Stimulated activated naive CD4-positive, alpha-beta T cell (primary cell): ENCODE measurements around the gene PADI2.
A peak's percentile ranks its signal among the peaks of the same experiment; 100 is the strongest.
"Not testable (repeated sequence)": the region's sequence is repeated elsewhere in the genome, so short reads cannot be mapped to it uniquely, and the experiment has no call there.

ENCODE experiments used
- DNase-seq, 6 experiments: peaks; one replicate each; lab custom pipeline; 2025; lab: John Stamatoyannopoulos, UW

PADI2 gene

GRCh38 chr1:17081439-17081838 is 37.8 kb downstream of the PADI2 start:
- DNase-seq: no peak

GRCh38 chr1:17080880-17081279 is 38.4 kb downstream of the PADI2 start:
- DNase-seq: no peak

GRCh38 chr1:17080085-17080759 is 39.0 kb downstream of the PADI2 start:
- DNase-seq: no peak

- DNase-seq: no peak
These were observed 40.0 kb downstream of the PADI2 start for GRCh38 chr1:17078991-17079868.

- no peak for DNase-seq
These were observed 43.6 kb downstream of the PADI2 start for GRCh38 chr1:17075470-17076255.

GRCh38 chr1:17071794-17072193 is 47.5 kb downstream of the PADI2 start:
- no peak for DNase-seq

- DNase-seq: no peak
These were observed 49.1 kb downstream of the PADI2 start for GRCh38 chr1:17070163-17070525.

GRCh38 chr1:17069452-17070162 is 49.6 kb downstream of the PADI2 start:
- DNase-seq: no peak

- DNase-seq: no peak
These were observed 50.5 kb downstream of the PADI2 start for GRCh38 chr1:17068789-17069188.

GRCh38 chr1:17067465-17068240 is 51.6 kb downstream of the PADI2 start:
- DNase-seq: no peak

- DNase-seq: no peak
These were observed 52.2 kb downstream of the PADI2 start for GRCh38 chr1:17067069-17067426.

GRCh38 chr1:17066361-17067068 is 52.7 kb downstream of the PADI2 start:
- DNase-seq: no peak

GRCh38 chr1:17065666-17066065 is 53.6 kb downstream of the PADI2 start:
- no peak for DNase-seq

- not testable (repeated sequence) for DNase-seq
These were observed 56.5 kb downstream of the PADI2 start for GRCh38 chr1:17062751-17063150.

GRCh38 chr1:17061892-17062291 is 57.4 kb downstream of the PADI2 start:
- DNase-seq: no peak

GRCh38 chr1:17061486-17061885 is 57.8 kb downstream of the PADI2 start:
- no peak for DNase-seq

GRCh38 chr1:17060306-17060749 is 58.9 kb downstream of the PADI2 start:
- no peak for DNase-seq

GRCh38 chr1:17059391-17060305 is 59.6 kb downstream of the PADI2 start:
- DNase-seq: peak in 2 of 6 experiments; percentile 7 to 38

- DNase-seq: no peak
These were observed 62.7 kb downstream of the PADI2 start for GRCh38 chr1:17056551-17056950.
